ENCODE data around the gene MYLK3. TPM values are rescaled to one million over a fixed set of nuclear protein-coding genes. Genes with fewer than 3 reads are reported as not detected.

The MYLK3 gene
- total and polyA plus RNA-seq, 8 donors = 0.11 to 0.37 (median 0.19) TPM

GRCh38 chr16:46727184-46727583, 21.0 kb downstream of the MYLK3 start:
- Histone ChIP-seq H3K4me1 (no peaks in the 10 kb centered on the region), H3K36me3 (no peaks in the 10 kb centered on the region), H3K27ac (no peak overlapping the region), H3K9me3 (no peaks in the 10 kb centered on the region), H3K4me3 (no peak overlapping the region), H3K27me3 (no peaks in the 10 kb centered on the region)
- 87 to 97% methylated on average over 7 of the region's 7 CpGs for WGBS, 2 donors
- no peak for TF ChIP-seq CTCF (IDR thresholded peaks at IDR 0.05)
- intact Hi-C loops (cut with DNase I) = no loop called here
- DNase-seq = no peak
- FAIRE-seq = no peak
- no peak for ATAC-seq

- no peaks in the 10 kb centered on the region for H3K36me3 ChIP-seq
- 80 to 92% methylated on average over 4 of the region's 4 CpGs for WGBS, 2 donors
- no peak for DNase-seq
- no peaks in the 10 kb centered on the region for H3K27me3 ChIP-seq
- no peak for TF ChIP-seq CTCF (IDR thresholded peaks at IDR 0.05)
- FAIRE-seq = no peak
- no peaks in the 10 kb centered on the region for H3K4me1 ChIP-seq
- no peaks in the 10 kb centered on the region for H3K9me3 ChIP-seq
- H3K27ac ChIP-seq = no peak overlapping the region
- no peak overlapping the region for H3K4me3 ChIP-seq
- intact Hi-C loops (cut with DNase I) = no loop called here
- no peak for ATAC-seq
These were observed 26.3 kb downstream of the MYLK3 start for GRCh38 chr16:46721885-46722284.

- no peak for TF ChIP-seq CTCF (IDR thresholded peaks at IDR 0.05)
- Histone ChIP-seq H3K9me3 (no peaks in the 10 kb centered on the region), H3K4me3 (no peak overlapping the region), H3K27ac (no peak overlapping the region), H3K4me1 (no peaks in the 10 kb centered on the region), H3K36me3 (no peaks in the 10 kb centered on the region), H3K27me3 (no peaks in the 10 kb centered on the region)
- no peak for ATAC-seq
- intact Hi-C loops (cut with DNase I) = no loop called here
- 84 to 92% methylated on average over 2 of the region's 2 CpGs for WGBS, 2 donors
- no peak for FAIRE-seq
- no peak for DNase-seq
These were observed 27.5 kb downstream of the MYLK3 start for GRCh38 chr16:46720619-46721018.

- DNase-seq (no peak), ATAC-seq (no peak), FAIRE-seq (no peak)
- Histone ChIP-seq H3K27ac (no peak overlapping the region), H3K9me3 (no peaks in the 10 kb centered on the region), H3K4me3 (no peak overlapping the region), H3K4me1 (no peaks in the 10 kb centered on the region), H3K36me3 (no peaks in the 10 kb centered on the region), H3K27me3 (no peaks in the 10 kb centered on the region)
- no peak for TF ChIP-seq CTCF (IDR thresholded peaks at IDR 0.05)
- WGBS, 2 donors = 91 to 94% methylated on average over 6 of the region's 6 CpGs
- intact Hi-C loops (cut with DNase I) = no loop called here
These were observed 28.6 kb downstream of the MYLK3 start for GRCh38 chr16:46719528-46719927.

GRCh38 chr16:46718214-46718613, 29.9 kb downstream of the MYLK3 start:
- intact Hi-C loops (cut with DNase I) = no loop called here
- H3K4me1 ChIP-seq = no peaks in the 10 kb centered on the region
- ATAC-seq (no peak), DNase-seq (no peak), FAIRE-seq (no peak)
- 81 to 84% methylated on average over 8 of the region's 8 CpGs for WGBS, 2 donors
- no peaks in the 10 kb centered on the region for H3K9me3 ChIP-seq
- no peak overlapping the region for H3K4me3 ChIP-seq
- H3K27me3 ChIP-seq = no peaks in the 10 kb centered on the region
- no peaks in the 10 kb centered on the region for H3K36me3 ChIP-seq
- TF ChIP-seq CTCF (IDR thresholded peaks at IDR 0.05) = no peak
- no peak overlapping the region for H3K27ac ChIP-seq

Measured in pancreas (tissue), 10 donors.